ENCODE data around the gene SCUBE3.

Gene SCUBE3

DNA sequence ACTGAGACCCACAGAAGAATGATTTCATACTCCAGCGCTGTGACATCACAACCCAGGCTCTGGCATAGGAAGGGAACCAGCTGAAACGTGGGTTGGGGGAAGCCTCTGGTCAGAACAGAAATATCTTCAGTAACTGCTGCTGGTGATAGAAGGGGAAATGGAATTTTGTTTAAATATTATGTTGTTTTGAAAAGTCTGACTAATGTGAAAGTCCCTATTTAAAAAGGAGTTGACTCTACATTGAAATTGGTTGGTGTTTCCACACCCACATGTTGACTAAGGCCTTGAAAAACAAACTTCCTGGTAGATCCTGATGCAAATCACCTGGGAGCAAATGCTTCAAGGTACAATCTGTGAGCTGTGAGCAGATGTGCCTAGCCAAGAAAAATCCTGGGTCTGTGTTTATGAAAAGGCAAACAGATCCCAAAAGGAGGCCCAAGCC lies 48.1 kb upstream of the SCUBE3 start:
- Histone ChIP-seq H4K20me1 (ENCODE audit: insufficient read depth, low read length) (no peaks in the 10 kb centered on the region), H3K79me2 (ENCODE audit: insufficient read depth, low read length) (no peaks in the 10 kb centered on the region), H3K9me3 (ENCODE audit: low read length) (no peaks in the 10 kb centered on the region), H3F3A (ENCODE audit: insufficient read depth, low read length) (no peaks in the 10 kb centered on the region), H2AFZ (ENCODE audit: low read length) (no peak overlapping the region), H3K4me3 (ENCODE audit: low read depth, low read length, poor library complexity, severe bottlenecking) (no peak overlapping the region), H3K27me3 (ENCODE audit: insufficient read depth, low read length) (0 out of 2 replicates have a peak, but pooled peaks cover 3% of the 10 kb centered on the region), H3K9ac (ENCODE audit: low read length) (no peak overlapping the region), H3K27ac (ENCODE audit: low read depth, low read length, poor library complexity, severe bottlenecking) (no peak overlapping the region), H3K4me2 (ENCODE audit: low read length) (no peak overlapping the region), H3K4me1 (ENCODE audit: insufficient read depth, low read length, severe bottlenecking) (no peaks in the 10 kb centered on the region), H3K36me3 (ENCODE audit: insufficient read depth, low read length) (no peaks in the 10 kb centered on the region), H3K9me2 (ENCODE audit: low read depth, low read length) (no peaks in the 10 kb centered on the region)
- TF ChIP-seq EZH2 (IDR thresholded peaks at IDR 0.05; ENCODE audit: borderline replicate concordance, low read length), result no peak

- no peaks in the 10 kb centered on the region for H3K9me3 ChIP-seq (ENCODE audit: low read length)
- H3K4me1 ChIP-seq (ENCODE audit: insufficient read depth, low read length, severe bottlenecking), result no peaks in the 10 kb centered on the region
- H3K36me3 ChIP-seq (ENCODE audit: insufficient read depth, low read length), result no peaks in the 10 kb centered on the region
- H3K27ac ChIP-seq (ENCODE audit: low read depth, low read length, poor library complexity, severe bottlenecking), result no peak overlapping the region
- H4K20me1 ChIP-seq (ENCODE audit: insufficient read depth, low read length), result no peaks in the 10 kb centered on the region
- no peaks in the 10 kb centered on the region for H3F3A ChIP-seq (ENCODE audit: insufficient read depth, low read length)
- no peak overlapping the region for H3K4me2 ChIP-seq (ENCODE audit: low read length)
- H3K79me2 ChIP-seq (ENCODE audit: insufficient read depth, low read length), result no peaks in the 10 kb centered on the region
- no peak for TF ChIP-seq EZH2 (IDR thresholded peaks at IDR 0.05; ENCODE audit: borderline replicate concordance, low read length)
- TF ChIP-seq CTCF (IDR thresholded peaks at IDR 0.05; ENCODE audit: low read length), result no peak
- H3K27me3 ChIP-seq (ENCODE audit: insufficient read depth, low read length), result 0 out of 2 replicates have a peak, but pooled peaks cover 5% of the 10 kb centered on the region
- H3K4me3 ChIP-seq (ENCODE audit: low read depth, low read length, poor library complexity, severe bottlenecking), result no peak overlapping the region
- H3K9ac ChIP-seq (ENCODE audit: low read length), result no peak overlapping the region
- H2AFZ ChIP-seq (ENCODE audit: low read length), result no peak overlapping the region
- H3K9me2 ChIP-seq (ENCODE audit: low read depth, low read length), result no peaks in the 10 kb centered on the region
Measured at GRCh38 chr6:35166116-35166515, 47.6 kb upstream of the SCUBE3 start.

DNA sequence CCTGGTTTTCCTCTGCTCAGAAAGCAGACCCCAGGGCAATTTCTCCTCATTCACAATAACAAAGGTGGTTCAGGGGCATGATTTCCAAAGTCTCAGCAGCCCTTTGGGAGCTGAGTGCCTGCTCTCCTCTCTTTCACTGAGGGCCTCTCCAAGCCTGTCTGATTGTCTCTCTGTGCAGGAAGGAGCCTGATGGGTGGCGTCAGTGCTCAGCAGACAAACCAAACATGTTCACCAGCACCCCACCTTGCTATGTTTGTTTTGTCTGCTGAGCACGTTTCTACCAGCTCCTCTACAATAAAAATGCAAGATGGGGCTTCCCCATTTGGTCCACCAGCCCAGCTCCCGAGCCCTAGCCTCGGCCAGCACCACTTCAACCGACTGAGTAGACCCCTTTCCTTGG lies 47.2 kb upstream of the SCUBE3 start:
- H3K9me3 ChIP-seq (ENCODE audit: low read length), result no peaks in the 10 kb centered on the region
- no peaks in the 10 kb centered on the region for H3K4me1 ChIP-seq (ENCODE audit: insufficient read depth, low read length, severe bottlenecking)
- H3K4me2 ChIP-seq (ENCODE audit: low read length), result no peak overlapping the region
- no peak overlapping the region for H2AFZ ChIP-seq (ENCODE audit: low read length)
- H3K9me2 ChIP-seq (ENCODE audit: low read depth, low read length), result no peaks in the 10 kb centered on the region
- TF ChIP-seq EZH2 (IDR thresholded peaks at IDR 0.05; ENCODE audit: borderline replicate concordance, low read length), result no peak
- TF ChIP-seq CTCF (IDR thresholded peaks at IDR 0.05; ENCODE audit: low read length), result no peak
- 0 out of 2 replicates have a peak, but pooled peaks cover 5% of the 10 kb centered on the region for H3K27me3 ChIP-seq (ENCODE audit: insufficient read depth, low read length)
- no peaks in the 10 kb centered on the region for H3K36me3 ChIP-seq (ENCODE audit: insufficient read depth, low read length)
- H3K4me3 ChIP-seq (ENCODE audit: low read depth, low read length, poor library complexity, severe bottlenecking), result no peak overlapping the region
- H3K79me2 ChIP-seq (ENCODE audit: insufficient read depth, low read length), result no peaks in the 10 kb centered on the region
- H4K20me1 ChIP-seq (ENCODE audit: insufficient read depth, low read length), result no peaks in the 10 kb centered on the region
- no peaks in the 10 kb centered on the region for H3F3A ChIP-seq (ENCODE audit: insufficient read depth, low read length)
- no peak overlapping the region for H3K27ac ChIP-seq (ENCODE audit: low read depth, low read length, poor library complexity, severe bottlenecking)
- H3K9ac ChIP-seq (ENCODE audit: low read length), result no peak overlapping the region

DNA sequence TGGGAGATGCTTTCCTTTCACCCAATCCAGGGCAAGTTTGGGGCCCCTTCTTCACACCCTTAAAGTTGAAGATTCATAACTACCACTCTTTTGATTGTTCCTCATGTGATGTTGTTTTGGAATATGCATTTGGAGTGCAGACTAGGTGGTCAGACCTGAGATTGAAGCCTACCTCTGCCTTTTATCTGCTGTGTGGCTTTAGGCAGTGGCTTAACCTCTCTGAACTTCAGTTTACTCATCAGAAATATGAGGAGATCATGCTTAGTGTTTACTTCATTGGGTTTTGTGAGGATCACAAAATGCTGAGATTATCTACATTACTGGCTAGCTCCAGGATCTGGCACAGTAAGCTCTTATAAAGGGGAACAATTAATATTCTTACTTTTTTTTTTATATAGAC lies 46.3 kb upstream of the SCUBE3 start:
- Histone ChIP-seq H3K27ac (ENCODE audit: low read depth, low read length, poor library complexity, severe bottlenecking) (no peak overlapping the region), H3K4me1 (ENCODE audit: insufficient read depth, low read length, severe bottlenecking) (no peaks in the 10 kb centered on the region), H3K9me2 (ENCODE audit: low read depth, low read length) (no peaks in the 10 kb centered on the region), H4K20me1 (ENCODE audit: insufficient read depth, low read length) (no peaks in the 10 kb centered on the region), H3F3A (ENCODE audit: insufficient read depth, low read length) (no peaks in the 10 kb centered on the region), H3K4me3 (ENCODE audit: low read depth, low read length, poor library complexity, severe bottlenecking) (no peak overlapping the region), H3K9me3 (ENCODE audit: low read length) (no peaks in the 10 kb centered on the region), H3K27me3 (ENCODE audit: insufficient read depth, low read length) (0 out of 2 replicates have a peak, but pooled peaks cover 5% of the 10 kb centered on the region), H2AFZ (ENCODE audit: low read length) (no peak overlapping the region), H3K36me3 (ENCODE audit: insufficient read depth, low read length) (no peaks in the 10 kb centered on the region), H3K9ac (ENCODE audit: low read length) (no peak overlapping the region), H3K79me2 (ENCODE audit: insufficient read depth, low read length) (no peaks in the 10 kb centered on the region), H3K4me2 (ENCODE audit: low read length) (no peak overlapping the region)
- TF ChIP-seq EZH2 (IDR thresholded peaks at IDR 0.05; ENCODE audit: borderline replicate concordance, low read length) (no peak), CTCF (IDR thresholded peaks at IDR 0.05; ENCODE audit: low read length) (no peak)
